Measurements from ENCODE around the gene BCL2. TPM values are rescaled to one million over a fixed set of nuclear protein-coding genes. Genes with fewer than 3 reads are reported as not detected.
A peak's percentile ranks its signal among the peaks of the same experiment; 100 is the strongest.

BCL2 gene
- total RNA-seq, 1 donor from 2014 or later: 17.3 TPM

- H3K4me1 ChIP-seq: peaks cover 17% of the 10 kb centered on the region
- DNase-seq (no peak), ATAC-seq (peak; percentile 12)
- H3K36me3 ChIP-seq: no peaks in the 10 kb centered on the region
- H3K9me3 ChIP-seq: no peaks in the 10 kb centered on the region
- intact Hi-C loops (cut with DNase I): no loop called here
- H3K27ac ChIP-seq: no peak overlapping the region
- H3K27me3 ChIP-seq: no peaks in the 10 kb centered on the region
- no peak overlapping the region for H3K4me3 ChIP-seq
- no peak for TF ChIP-seq CTCF (IDR thresholded peaks at IDR 0.05)
Observed at GRCh38 chr18:63284827-63285733, 34.5 kb downstream of the BCL2 start.

GRCh38 chr18:63284173-63284799, 35.3 kb downstream of the BCL2 start:
- no peak for TF ChIP-seq CTCF (IDR thresholded peaks at IDR 0.05)
- Histone ChIP-seq H3K4me3 (no peak overlapping the region), H3K27me3 (no peaks in the 10 kb centered on the region), H3K4me1 (peaks cover 13% of the 10 kb centered on the region), H3K36me3 (no peaks in the 10 kb centered on the region), H3K27ac (no peak overlapping the region), H3K9me3 (no peaks in the 10 kb centered on the region)
- peak; percentile 84 for ATAC-seq
- intact Hi-C loops (cut with DNase I): no loop called here
- peak; percentile 65 for DNase-seq

GRCh38 chr18:63283305-63284094, 36.1 kb downstream of the BCL2 start:
- H3K4me3 ChIP-seq: no peak overlapping the region
- intact Hi-C loops (cut with DNase I): no loop called here
- H3K9me3 ChIP-seq: no peaks in the 10 kb centered on the region
- no peak for ATAC-seq
- no peaks in the 10 kb centered on the region for H3K27me3 ChIP-seq
- no peak for DNase-seq
- H3K36me3 ChIP-seq: no peaks in the 10 kb centered on the region
- no peak overlapping the region for H3K27ac ChIP-seq
- TF ChIP-seq CTCF (IDR thresholded peaks at IDR 0.05): no peak
- H3K4me1 ChIP-seq: peaks cover 13% of the 10 kb centered on the region

- TF ChIP-seq CTCF (IDR thresholded peaks at IDR 0.05): no peak
- Histone ChIP-seq H3K27me3 (no peaks in the 10 kb centered on the region), H3K9me3 (no peaks in the 10 kb centered on the region), H3K4me1 (peaks cover 7% of the 10 kb centered on the region), H3K36me3 (no peaks in the 10 kb centered on the region), H3K4me3 (no peak overlapping the region), H3K27ac (no peak overlapping the region)
- ATAC-seq (no peak), DNase-seq (no peak)
- intact Hi-C loops (cut with DNase I): no loop called here
Observed at GRCh38 chr18:63282793-63283192, 36.8 kb downstream of the BCL2 start.

- no peaks in the 10 kb centered on the region for H3K27me3 ChIP-seq
- no peak overlapping the region for H3K27ac ChIP-seq
- TF ChIP-seq CTCF (IDR thresholded peaks at IDR 0.05): no peak
- no peak for DNase-seq
- H3K4me1 ChIP-seq: peaks cover 10% of the 10 kb centered on the region
- intact Hi-C loops (cut with DNase I): no loop called here
- no peaks in the 10 kb centered on the region for H3K9me3 ChIP-seq
- H3K36me3 ChIP-seq: no peaks in the 10 kb centered on the region
- H3K4me3 ChIP-seq: no peak overlapping the region
- ATAC-seq: no peak
Observed at GRCh38 chr18:63273222-63273927, 46.2 kb downstream of the BCL2 start.
